Thoracic aorta (tissue), 2 donors: ENCODE measurements around the gene RBM33. TPM values are rescaled to one million over a fixed set of nuclear protein-coding genes. Genes with fewer than 3 reads are reported as not detected.

Source experiments
- ATAC-seq: fragments of 150-250 bp; one replicate; pipeline ENCODE4 v1.8.0; 2017; ENCODE audit warnings: low read depth; ENCODE audit not compliant: insufficient number of reproducible peaks, low FRiP score
- DNase-seq: peaks from one replicate; pipeline ENCODE4 v3.0.0-alpha.2; 2020; ENCODE audit warnings: low spot score
- H3K27ac ChIP-seq, 2 donors: fragments of 200-600 bp; sonication (generic); 1 replicate in 1 of 2; 2 replicates in 1 of 2; pipeline ENCODE4 v1.5.1; 2016; ENCODE audit warnings: mild to moderate bottlenecking in 2 of 2, moderate library complexity in 2 of 2
- H3K27me3 ChIP-seq: fragments of 200-600 bp; sonication (generic); replicated peaks from 2 replicates; pipeline ENCODE4 v1.6.0; 2016; ENCODE audit warnings: mild to moderate bottlenecking; ENCODE audit not compliant: insufficient read depth
- H3K36me3 ChIP-seq: fragments of 200-600 bp; sonication (generic); one replicate; pipeline ENCODE4 v1.5.1; 2016
- H3K4me1 ChIP-seq, 2 donors: fragments of 200-600 bp; sonication (generic); 1 replicate in 1 of 2; 2 replicates in 1 of 2; pipeline versions ENCODE4 v1.5.1 to v1.6.0; 2016; ENCODE audit warnings: low read depth in 2 of 2, mild to moderate bottlenecking in 1 of 2; ENCODE audit not compliant: control insufficient read depth in 1 of 2
- H3K4me3 ChIP-seq: fragments of 200-600 bp; sonication (generic); 2 replicates; pipeline ENCODE4 v1.5.1; 2016; ENCODE audit warnings: mild to moderate bottlenecking
- H3K9me3 ChIP-seq: fragments of 200-600 bp; sonication (generic); 2 replicates; pipeline ENCODE4 v1.5.1; 2016
- total RNA-seq, 2 donors: library from RNA; depleted of rRNA; stranded (reverse); fragments of >200 nt; gene quantifications; one replicate each; pipeline versions ENCODE4 v1.1.0 to v1.2.3, GENCODE V29; 2016
- TF ChIP-seq, protein P1 (sequence below): fragments of 200-600 bp; sonication (generic); IDR thresholded peaks from one replicate; pipeline ENCODE4 v1.5.1; 2019; ENCODE audit warnings: antibody characterized with exemption

Gene RBM33
- total RNA-seq, 2 donors from 2014 or later: 64.6 to 80.3 TPM

DNA sequence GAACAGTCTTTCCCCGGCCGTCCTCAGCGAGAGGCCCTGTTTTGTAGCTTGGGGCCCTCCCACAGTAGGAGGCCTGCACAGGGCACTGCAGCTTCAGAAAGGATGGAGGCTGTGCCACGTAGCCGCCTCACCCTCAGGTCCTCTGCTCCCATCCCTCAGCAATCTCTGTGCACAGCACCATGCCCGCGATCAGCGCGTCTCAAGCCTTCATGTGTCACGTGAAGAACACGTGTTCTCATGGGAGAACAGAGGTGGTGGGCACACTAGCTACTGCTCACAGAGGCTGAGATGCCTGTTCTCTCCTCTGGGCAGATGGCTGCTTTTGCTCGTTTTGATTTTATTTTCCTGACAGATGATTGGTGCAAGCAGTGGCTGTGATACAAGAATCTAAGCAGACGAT lies 176.3 kb downstream of the RBM33 start:
- ATAC-seq (no peak), DNase-seq (no peak)
- TF ChIP-seq, protein P1, sequence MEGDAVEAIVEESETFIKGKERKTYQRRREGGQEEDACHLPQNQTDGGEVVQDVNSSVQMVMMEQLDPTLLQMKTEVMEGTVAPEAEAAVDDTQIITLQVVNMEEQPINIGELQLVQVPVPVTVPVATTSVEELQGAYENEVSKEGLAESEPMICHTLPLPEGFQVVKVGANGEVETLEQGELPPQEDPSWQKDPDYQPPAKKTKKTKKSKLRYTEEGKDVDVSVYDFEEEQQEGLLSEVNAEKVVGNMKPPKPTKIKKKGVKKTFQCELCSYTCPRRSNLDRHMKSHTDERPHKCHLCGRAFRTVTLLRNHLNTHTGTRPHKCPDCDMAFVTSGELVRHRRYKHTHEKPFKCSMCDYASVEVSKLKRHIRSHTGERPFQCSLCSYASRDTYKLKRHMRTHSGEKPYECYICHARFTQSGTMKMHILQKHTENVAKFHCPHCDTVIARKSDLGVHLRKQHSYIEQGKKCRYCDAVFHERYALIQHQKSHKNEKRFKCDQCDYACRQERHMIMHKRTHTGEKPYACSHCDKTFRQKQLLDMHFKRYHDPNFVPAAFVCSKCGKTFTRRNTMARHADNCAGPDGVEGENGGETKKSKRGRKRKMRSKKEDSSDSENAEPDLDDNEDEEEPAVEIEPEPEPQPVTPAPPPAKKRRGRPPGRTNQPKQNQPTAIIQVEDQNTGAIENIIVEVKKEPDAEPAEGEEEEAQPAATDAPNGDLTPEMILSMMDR: no peak
- H3K9me3 ChIP-seq: no peaks in the 10 kb centered on the region
- H3K4me3 ChIP-seq: no peak overlapping the region
- H3K27me3 ChIP-seq: no peaks in the 10 kb centered on the region
- no peaks in the 10 kb centered on the region for H3K4me1 ChIP-seq
- no peak overlapping the region for H3K27ac ChIP-seq
- no peaks in the 10 kb centered on the region for H3K36me3 ChIP-seq

DNA sequence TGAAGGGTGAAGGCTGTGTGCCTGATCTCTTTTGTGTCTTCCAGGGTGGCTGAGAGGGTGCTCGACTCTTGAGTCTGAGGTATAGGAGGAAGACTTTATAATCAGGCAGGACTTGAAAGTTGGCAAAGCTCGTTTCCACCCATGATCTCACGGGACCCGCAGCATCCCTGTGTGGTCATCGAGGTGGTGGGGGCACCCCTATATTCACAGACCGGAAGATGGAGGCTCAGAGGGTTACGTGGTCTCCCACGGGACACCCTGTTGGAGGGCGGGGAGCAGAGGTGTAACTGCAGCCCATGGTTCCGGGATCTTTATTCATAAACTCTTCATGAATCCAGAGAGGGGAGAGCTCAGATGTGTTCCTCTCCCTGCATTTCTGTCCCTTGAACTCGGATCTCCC lies 177.4 kb downstream of the RBM33 start:
- no peak overlapping the region for H3K27ac ChIP-seq
- ATAC-seq (no peak), DNase-seq (no peak)
- no peaks in the 10 kb centered on the region for H3K36me3 ChIP-seq
- H3K9me3 ChIP-seq: no peaks in the 10 kb centered on the region
- no peaks in the 10 kb centered on the region for H3K4me1 ChIP-seq
- no peaks in the 10 kb centered on the region for H3K27me3 ChIP-seq
- TF ChIP-seq, protein P1: no peak
- H3K4me3 ChIP-seq: no peak overlapping the region

DNA sequence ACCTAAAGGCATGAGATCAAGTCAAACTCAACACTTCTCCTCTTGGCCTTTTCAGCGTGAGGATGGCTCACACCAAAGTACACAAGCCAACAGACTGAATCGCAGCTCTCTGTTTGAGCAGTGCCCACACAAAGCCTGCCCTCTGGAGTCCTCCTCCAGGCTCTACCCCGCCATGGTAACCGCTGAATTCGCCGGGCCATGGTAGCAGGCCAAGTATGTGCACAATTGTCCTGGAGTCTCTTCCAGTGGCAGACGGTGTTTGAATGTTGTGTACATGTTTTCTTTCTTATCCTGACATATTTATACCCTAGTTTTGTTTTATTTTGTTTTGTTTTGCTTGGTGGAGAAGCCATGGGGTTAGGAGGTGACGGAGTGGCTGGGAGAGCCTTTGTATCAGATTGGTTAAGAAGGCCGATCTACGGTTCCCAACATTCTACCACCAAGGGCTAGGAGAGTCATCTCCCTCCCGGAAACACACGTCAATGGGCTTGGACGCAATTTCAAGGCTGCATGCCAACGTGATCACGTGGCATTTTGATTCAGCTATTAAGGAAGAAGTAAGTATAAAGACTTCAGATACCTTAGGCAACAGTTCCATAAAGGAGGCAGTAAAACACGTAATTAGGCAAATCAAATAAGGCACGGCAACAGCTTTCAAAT lies 179.9 kb downstream of the RBM33 start:
- no peaks in the 10 kb centered on the region for H3K27me3 ChIP-seq
- no peak for DNase-seq
- TF ChIP-seq, protein P1: no peak

DNA sequence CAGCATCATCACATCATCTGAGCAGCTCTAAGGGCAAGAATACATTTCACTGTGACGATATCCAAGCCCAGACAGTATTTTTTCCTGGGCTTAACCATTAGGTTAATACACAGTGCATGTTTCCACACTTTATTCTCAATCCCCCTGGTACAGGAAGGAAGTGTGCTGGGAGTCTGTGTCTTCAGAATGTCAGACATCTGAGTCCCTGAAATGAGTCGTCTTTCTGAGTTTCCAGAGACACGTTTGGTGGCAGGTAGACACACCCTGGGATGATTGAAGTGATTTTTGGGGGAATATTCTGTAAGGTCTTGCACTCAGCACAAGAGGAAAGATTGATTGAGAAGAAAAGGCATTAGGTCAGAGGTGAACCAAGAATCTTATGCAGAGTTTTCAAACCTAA lies 180.9 kb downstream of the RBM33 start:
- Histone ChIP-seq H3K4me1 (no peaks in the 10 kb centered on the region), H3K9me3 (no peaks in the 10 kb centered on the region), H3K36me3 (no peaks in the 10 kb centered on the region), H3K27me3 (no peaks in the 10 kb centered on the region), H3K27ac (no peak overlapping the region), H3K4me3 (no peak overlapping the region)
- ATAC-seq: no peak
- TF ChIP-seq, protein P1: no peak
- no peak for DNase-seq

More for the DNA sequence above, 179.9 kb downstream of the RBM33 start:
- Histone ChIP-seq H3K4me1 (no peaks in the 10 kb centered on the region), H3K27ac (no peak overlapping the region), H3K9me3 (no peaks in the 10 kb centered on the region), H3K36me3 (no peaks in the 10 kb centered on the region), H3K4me3 (no peak overlapping the region)
- no peak for ATAC-seq

DNA sequence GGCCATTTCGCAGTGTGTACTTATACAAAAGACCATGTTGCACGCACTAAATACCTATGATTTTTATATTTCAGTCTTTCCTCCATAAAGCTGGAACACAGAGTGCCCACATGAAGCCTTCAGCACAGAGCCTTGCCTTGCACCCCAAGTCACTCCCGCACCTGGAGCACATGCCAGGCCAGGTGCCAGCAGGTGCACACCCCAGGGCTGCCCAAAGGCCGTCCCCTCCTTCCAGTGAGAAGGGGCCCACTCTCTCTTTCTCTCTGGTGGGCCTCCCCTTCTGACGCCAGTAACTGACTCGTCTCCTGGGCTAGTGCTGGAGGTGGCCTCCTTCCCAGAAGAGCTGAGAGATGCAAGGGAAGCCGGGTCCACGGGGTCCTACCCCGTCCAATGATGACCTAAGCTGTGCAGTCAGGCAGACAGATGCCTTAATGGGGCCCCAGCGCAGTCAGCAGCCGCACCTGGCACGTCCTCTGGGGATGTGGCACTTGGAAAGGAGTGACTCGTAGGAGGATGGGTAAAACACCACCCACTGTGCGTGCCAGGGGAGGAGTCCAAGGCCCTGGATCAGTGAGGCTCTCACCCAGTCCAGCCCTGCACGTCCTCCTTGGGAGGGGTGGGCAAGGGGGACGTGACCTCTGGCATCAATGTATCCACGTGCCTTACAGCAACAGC lies 185.5 kb downstream of the RBM33 start:
- no peaks in the 10 kb centered on the region for H3K9me3 ChIP-seq
- no peak overlapping the region for H3K27ac ChIP-seq
- no peaks in the 10 kb centered on the region for H3K27me3 ChIP-seq
- no peaks in the 10 kb centered on the region for H3K4me1 ChIP-seq
- no peak overlapping the region for H3K4me3 ChIP-seq
- TF ChIP-seq, protein P1: no peak
- DNase-seq (no peak), ATAC-seq (no peak)
- no peaks in the 10 kb centered on the region for H3K36me3 ChIP-seq

Other genes starting within 250 kb of the RBM33 start
- gene EN2, start 186.5 kb upstream of the RBM33 start, total RNA-seq: under 1 TPM in 1 of 2 donors, not detected in 1; 0.27 TPM
- gene CNPY1, start 98.1 kb upstream of the RBM33 start, total RNA-seq: not detected
- under 1 TPM in 1 of 2 donors, not detected in 1; 0.28 TPM for gene SHH, start 167.8 kb downstream of the RBM33 start, total RNA-seq